ENCODE data around the gene SNX17.
"Not testable (repeated sequence)": the region's sequence is repeated elsewhere in the genome, so short reads cannot be mapped to it uniquely, and the experiment has no call there.

SNX17 gene

DNA sequence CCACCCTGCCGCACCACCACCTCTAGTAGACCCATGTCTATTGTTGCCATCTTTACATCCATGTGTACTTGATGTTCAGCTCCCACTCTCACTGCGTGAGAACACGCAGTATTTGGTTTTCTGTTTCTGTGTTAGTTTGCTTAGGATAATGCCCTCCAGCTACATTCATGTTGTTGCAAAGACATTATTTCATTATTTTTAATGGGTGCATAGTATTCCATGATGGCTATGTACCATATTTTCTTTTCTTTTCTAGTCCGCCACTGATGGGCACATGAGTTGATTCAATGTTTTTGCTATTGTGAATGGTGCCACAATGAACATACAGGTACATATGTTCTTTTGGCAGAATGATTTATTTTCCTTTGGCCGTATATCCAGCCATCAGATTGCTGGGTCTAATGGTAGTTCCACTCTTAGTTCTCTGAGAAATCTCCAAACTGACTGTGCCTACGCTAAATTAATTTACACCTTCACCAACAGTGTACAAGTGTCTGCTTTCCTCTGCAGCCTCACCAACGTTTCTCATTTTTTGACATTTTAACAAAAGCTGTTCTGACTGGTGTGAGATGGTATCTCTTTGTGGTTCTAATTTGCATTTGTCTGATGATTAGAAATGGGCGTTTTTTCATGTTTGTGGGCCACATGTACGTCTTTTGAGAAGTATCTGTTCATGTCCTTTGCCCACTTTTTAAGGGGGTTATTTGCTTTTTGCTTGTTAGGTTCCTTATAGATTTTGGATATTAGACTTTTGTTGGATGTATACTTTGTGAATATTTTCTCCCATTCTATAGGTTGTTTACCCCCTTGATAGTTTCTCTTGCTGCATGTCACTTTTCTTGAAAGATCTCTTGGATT, 20.6 kb downstream of the SNX17 start:
- DNase-seq (ENCODE audit: insufficient read length, low spot score) (no peak), FAIRE-seq (no peak)

DNA sequence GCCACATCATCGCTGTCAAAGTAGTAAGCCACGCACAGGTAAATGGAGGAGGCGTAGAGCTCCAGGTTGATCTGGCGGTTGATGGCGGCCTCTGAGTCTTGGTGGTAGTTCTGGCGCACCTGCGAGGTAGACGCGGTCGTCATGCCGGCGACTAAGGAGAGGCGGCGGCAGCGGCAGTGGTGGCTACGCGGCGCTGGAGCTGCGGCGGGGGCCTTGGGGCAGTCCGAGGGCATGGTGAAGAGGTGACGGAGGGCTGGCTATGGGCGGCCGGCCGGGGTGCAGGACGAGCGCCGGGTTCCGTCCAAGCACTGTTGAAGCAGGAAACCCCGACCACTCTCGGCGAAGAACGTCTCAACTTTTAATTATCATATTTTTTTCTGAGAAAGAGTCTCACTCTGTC, 22.8 kb downstream of the SNX17 start:
- no peak for FAIRE-seq
- DNase-seq (ENCODE audit: insufficient read length, low spot score), result no peak

DNA sequence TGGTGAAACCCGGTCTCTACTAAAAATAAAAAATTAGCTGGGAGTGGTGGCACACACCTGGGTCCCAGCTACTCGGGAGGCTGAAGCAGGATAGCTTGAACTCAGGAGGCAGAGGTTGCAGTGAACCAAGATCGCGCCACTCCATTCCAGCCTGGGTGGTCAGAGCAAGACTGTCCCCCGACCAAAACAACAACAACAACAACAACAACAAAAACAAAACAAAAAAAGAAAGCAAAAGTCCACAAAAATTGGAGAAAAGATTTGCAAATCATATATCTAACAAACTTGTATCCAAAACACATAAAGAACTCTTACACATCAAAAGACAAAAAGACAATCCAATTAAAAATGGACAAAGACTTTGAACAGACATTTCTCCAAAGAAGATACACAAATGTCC, 28.5 kb downstream of the SNX17 start:
- FAIRE-seq (no peak), DNase-seq (ENCODE audit: insufficient read length, low spot score) (no peak)

DNA sequence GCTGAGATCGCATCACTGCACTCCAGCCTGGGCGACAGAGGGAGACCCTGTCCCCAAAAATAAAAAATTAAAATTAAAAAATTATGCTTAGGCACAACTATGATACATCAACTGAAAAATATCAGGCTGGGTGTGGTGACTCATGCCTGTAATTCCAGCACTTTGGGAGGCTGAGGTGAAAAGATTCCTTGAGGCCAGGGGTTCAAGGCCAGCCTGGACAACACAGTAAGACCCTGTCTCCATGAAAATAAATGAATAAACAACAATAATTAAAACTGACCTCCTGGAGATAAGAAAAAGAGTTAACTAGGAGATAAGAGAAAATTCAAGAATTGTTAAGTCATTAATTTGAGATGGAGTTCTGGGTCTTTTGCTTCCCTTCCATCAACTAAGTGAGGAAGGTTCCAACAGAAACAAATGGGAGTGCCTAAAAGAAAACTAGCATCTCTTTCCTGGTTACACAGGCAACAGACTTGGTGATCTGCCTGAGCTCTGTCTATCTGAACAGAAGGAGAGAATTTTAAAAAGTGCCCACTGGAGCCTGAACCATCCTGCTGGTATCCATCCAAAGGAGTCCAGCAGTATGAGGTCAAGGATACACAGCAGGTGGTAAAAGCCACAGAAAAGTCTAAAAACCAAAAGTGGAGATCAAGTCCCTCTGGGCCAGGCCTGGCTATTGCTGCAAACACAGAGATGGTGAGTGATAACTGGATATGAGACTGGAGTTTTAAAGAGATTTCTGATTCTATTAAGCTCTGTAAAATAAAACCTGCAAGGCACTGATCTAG, 30.1 kb downstream of the SNX17 start:
- DNase-seq (ENCODE audit: insufficient read length, low spot score) (no peak), FAIRE-seq (no peak)

DNA sequence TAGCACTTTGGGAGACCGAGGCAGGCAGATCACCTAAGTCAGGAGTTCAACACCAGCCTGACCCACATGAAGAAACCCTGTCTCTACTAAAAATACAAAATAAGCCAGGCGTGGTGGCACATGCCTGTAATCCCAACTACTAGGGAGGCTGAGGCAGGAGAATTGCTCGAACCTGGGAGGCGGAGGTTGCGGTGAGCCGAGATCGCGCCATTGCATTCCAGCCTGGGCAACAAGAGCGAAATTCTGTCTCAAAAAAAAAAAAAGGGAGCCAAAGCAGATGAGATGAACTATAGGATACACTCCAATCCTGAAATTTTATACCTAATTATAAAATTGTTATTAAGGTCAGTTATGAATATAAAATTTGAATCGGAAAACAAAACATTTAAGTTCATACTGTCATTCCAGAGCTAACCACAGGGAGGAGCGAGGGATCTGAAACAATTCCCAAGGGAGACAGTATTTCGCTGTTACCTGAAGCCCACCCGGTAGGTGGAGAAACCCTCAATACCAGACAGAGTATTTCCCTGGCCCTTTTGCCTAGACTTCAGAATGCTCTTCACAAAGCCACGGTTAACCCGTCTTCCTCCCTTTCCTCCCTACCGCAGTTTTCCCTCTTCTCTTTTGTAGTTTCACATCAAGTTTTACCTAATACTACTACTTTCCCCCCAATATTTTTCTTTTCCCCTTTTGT, 37.5 kb downstream of the SNX17 start:
- no peak for FAIRE-seq
- peak; percentile 75 for DNase-seq (ENCODE audit: insufficient read length, low spot score)

DNA sequence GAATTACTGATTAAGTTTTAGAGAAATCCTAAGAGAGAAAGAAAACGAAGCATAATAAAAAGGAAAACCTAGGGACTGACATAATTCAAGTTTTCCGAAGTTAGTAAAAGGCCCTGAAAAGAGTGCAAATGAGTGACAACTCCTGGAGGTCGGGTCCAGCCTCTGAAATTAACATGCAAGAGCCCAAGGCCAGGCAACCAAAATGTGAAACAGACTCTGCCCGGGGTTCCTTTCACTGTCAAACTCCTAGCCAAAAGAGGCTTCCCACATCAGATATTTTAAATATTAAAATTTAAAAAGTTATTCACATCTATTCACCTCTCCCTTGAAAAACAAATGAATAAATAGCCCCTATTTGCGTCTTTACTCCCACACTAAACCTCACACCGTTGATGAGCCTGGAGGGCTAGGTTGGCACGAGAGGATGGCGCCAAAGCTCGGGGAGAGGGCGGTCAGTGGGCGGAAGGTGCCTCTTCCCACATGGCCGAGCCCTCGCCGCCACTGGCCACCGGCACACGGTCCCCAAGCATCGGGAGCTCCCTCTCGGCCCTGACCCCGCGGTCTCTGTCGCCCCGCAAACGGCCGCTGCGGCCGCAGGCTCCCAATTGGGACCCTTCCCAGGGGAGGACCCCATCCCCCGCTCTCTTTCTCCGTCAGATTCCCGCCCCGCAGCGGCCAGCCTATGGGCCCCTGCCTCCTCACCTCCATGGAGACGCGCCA, 38.3 kb downstream of the SNX17 start:
- DNase-seq (ENCODE audit: insufficient read length, low spot score) (peak; percentile 41), FAIRE-seq (no peak)

DNA sequence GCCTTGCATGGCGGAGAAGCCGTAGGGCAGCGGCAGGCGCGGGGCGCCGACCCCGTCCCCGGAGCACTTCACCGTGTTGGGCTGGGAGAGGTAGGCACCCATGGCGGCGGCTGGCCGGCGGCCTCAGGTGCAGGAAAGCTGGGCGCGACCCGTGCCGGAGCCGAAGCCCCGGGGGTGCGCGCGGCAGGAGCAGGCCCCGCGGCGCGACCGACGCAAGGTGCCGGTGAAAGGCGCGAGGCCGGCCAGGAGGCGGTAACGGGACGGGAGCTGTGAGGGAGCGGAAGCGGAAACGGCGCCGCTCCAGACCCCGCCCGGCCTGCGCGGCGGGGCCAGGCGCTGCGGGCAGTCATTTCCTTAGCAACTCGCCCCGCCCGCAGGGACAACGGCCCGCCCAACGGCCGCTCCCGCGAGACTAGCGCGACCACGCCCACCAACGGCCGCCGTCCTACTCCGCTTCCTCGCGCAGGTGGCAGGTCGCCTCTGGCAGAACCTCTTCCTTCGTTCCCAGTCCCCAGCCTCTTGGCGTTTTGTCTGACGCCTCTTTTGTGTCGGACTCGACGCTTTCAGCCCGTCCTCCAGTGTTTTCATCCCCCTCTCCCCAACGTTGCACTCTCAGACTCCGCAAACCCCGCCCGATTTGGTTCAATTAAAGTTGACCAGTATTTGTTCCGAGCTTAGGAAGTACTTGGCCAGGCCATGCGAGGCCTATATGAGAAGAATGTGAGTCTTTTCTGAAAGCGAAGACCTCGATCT, 39.1 kb downstream of the SNX17 start, which contains the start of gene PPM1G:
Gene PPM1G, minus strand, starts transcription at position 271 of the 753 bp plus-strand sequence. Its CDS starts 169 bp downstream, at position 102.
- DNase-seq (ENCODE audit: insufficient read length, low spot score) (peak; percentile 93), FAIRE-seq (peak; percentile 90)

DNA sequence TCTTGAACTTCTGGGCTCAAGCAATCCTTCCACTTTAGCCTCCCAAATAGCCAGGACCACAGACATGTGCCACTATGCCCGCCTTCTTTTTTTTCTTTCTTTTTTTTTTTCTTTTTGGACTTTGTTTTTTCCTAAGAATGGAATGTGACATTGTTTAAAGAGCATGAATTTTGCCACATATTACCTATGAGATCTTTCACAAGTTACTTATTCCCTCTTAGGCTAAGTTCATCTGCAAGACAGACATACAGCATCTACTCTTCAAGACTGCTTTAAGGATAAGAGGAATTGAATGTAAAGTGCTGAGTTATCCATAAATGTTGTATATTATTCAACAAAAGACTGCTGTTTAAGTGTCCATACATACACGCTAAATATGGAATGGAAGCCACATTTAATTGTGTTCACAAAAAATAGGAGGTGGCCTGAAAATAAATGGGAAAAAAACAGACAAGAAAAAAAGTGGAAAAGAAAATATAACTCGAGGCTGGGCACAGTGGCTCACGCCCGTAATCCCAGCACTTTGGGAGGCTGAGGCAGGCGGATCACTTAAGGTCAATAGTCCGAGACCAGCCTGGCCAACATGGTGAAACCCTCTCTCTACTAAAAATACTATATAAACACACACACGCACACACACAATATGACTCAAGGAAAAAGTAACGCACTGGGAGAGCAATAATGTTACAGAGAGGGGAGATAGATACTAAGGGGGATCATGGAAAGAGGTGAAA, 42.2 kb downstream of the SNX17 start:
- FAIRE-seq, result no peak
- DNase-seq (ENCODE audit: insufficient read length, low spot score), result no peak

DNA sequence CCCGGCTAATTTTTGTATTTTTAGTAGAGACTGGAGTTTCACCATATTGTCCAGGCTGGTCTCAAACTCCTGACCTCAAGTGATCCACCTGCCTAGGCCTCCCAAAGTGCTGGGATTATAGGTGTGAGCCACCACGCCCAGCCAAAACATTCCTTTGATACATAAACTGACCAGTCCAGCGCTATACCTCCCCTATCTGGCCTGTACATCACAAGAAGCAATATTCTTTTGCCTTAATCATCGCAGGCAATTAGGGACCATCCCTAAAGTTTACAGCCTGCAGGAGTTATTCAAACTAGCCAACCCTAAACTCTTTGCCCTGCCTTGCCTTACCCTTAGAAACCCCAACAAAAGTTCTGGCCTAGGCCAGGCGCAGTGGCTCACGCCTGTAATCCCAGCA, 45.7 kb downstream of the SNX17 start:
- DNase-seq (ENCODE audit: insufficient read length, low spot score) (no peak), FAIRE-seq (no peak)

DNA sequence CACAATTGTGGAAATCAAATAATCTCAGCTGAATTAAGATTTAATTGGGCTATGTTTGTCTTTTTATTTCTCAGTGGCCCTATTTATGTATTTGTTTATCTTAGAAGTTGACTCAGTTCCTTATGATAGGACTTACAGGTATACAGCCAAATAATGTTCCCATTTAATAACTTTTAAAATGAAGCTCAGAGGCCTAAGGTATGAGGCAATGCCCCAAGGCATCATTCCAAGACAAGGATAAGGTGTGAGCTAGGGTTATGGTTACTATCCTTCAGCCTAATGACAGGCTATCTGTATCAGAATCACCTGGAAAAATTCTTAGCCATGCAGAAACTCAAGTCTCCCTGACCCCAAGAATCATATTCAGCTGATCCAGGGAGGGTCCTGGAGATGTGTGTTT, 50.6 kb downstream of the SNX17 start:
- no peak for FAIRE-seq

DNA sequence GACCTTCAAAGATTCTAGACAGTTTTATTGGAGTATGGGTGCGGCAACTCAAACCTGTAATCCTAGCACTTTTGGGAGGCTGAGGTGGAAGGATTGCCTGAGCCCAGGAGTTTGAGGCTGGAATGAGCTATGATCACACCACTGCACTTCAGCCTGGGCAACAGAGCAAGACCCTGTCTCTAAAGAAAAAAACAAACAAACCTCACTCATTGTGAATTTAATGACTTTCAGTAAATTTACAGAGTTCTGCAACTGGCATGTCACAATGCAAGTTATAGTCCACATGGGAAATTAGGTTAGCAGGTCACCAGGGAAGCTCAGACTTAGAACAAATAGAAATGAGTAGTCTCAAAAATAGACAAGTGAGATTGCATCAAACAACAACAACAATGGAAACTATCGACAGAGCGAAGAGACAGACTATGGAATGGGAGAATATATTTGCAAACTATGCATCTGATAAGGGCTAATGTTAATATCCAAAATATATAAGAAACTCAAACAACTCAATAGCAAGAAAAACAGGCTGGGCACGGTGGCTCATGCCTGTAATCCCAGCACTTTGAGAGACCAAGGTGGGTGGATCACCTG, 51.3 kb downstream of the SNX17 start:
- FAIRE-seq (no peak), DNase-seq (ENCODE audit: insufficient read length, low spot score) (no peak)

More for the DNA sequence above, 50.6 kb downstream of the SNX17 start:
- DNase-seq (ENCODE audit: insufficient read length, low spot score), result no peak

DNA sequence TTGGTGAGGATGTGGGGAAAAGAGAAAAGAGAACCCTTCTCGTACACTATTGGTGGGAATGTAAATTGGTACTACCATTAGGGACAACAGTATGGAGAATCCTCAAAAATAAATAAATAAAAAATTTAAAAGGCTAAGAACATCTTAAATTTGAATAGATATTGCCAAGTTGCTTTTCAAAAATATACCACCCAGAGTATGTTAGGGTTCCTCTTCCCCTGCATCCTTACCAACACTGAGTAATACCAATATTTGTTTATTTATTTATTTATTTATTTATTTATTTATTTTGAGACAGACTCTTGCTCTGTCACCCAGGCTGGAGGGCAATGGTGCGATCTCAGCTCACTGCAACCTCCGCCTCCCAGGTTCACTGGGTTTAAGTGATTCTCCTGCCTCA, 52.5 kb downstream of the SNX17 start:
- DNase-seq (ENCODE audit: insufficient read length, low spot score), result no peak
- FAIRE-seq, result no peak

DNA sequence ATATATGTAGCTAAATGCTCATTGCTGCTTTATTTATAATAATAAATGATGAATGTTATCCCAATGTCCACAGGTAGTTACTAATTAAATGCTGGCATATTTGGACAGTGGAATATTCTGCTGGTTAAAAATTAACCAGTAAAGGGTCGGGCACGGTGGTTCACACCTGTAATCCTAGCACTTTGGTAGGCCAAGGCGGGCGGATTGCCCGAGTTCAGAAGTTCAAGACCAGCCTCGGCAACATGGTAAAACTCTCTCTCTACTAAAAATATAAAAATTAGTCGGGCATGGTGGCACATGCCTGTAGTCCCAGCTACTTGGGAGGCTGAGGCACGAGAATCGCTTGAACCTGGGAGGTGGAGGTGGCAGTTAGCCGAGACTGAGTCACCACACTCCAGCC, 54.6 kb downstream of the SNX17 start:
- FAIRE-seq; DNase-seq (ENCODE audit: insufficient read length, low spot score): not testable (repeated sequence)

All from HTR-8/SVneo (cell line).